Prostate gland (tissue), 2 donors: ENCODE results near the gene MED15. TPM values are rescaled to one million over a fixed set of nuclear protein-coding genes. Genes with fewer than 3 reads are reported as not detected.

Experiments used
- DNase-seq: peaks from one replicate; pipeline ENCODE4 v3.0.0-alpha.2; 2019; ENCODE audit warnings: low spot score
- H3K27ac ChIP-seq, 2 donors: fragments of 200-600 bp; sonication (generic); 2 replicates each; pipeline ENCODE4 v1.5.1; 2017 to 2019
- H3K27me3 ChIP-seq: fragments of 200-600 bp; sonication (generic); replicated peaks from 2 replicates; pipeline ENCODE4 v1.5.1; 2019; ENCODE audit not compliant: insufficient read depth
- H3K36me3 ChIP-seq, 2 donors: fragments of 200-600 bp; sonication (generic); 1 replicate in 1 of 2; 2 replicates in 1 of 2; pipeline versions ENCODE4 v1.5.1 to v1.8.1; 2017 to 2019
- H3K4me1 ChIP-seq: fragments of 200-600 bp; sonication (generic); replicated peaks from 2 replicates; pipeline ENCODE4 v1.5.1; 2019
- H3K4me3 ChIP-seq, 2 donors: fragments of 200-600 bp; sonication (generic); 2 replicates each; pipeline ENCODE4 v1.5.1; 2017 to 2019
- H3K9me3 ChIP-seq: fragments of 200-600 bp; sonication (generic); 2 replicates; pipeline ENCODE4 v1.5.1; 2017
- CTCF ChIP-seq, 4 experiments: fragments of 200-600 bp in 2 of 4; fragments of 450-650 bp in 2 of 4; sonication (generic) in 2 of 4; IDR thresholded peaks; 1 replicate in 3 of 4; 2 replicates in 1 of 4; pipeline ENCODE4 v1.5.1; 2016 to 2019; ENCODE audit warnings: antibody characterized with exemption in 4 of 4, mild to moderate bottlenecking in 2 of 4, moderate library complexity in 2 of 4
- POLR2A ChIP-seq: fragments of 450-650 bp; IDR thresholded peaks from one replicate; pipeline ENCODE4 v1.6.1; 2016; ENCODE audit warnings: antibody characterized with exemption, mild to moderate bottlenecking
- POLR2AphosphoS5 ChIP-seq: sonication (generic); formaldehyde crosslinking; IDR thresholded peaks from one replicate; pipeline ENCODE4 v1.6.1; 2017; ENCODE audit warnings: antibody characterized with exemption
- WGBS: methylation state at CpG from one replicate; pipeline ENCODE4 v1.1.5; 2018; 5-methylcytosine and 5-hydroxymethylcytosine counted together
- intact Hi-C: fragments of 100-400 bp; cut with DNase I; formaldehyde crosslinking; loops from one replicate; pipeline ENCODE4 v1.14.2; 2022
- total RNA-seq, 2 donors: library from RNA; depleted of rRNA; stranded (reverse); fragments of >200 nt; gene quantifications; one replicate each; pipeline ENCODE4 v1.1.0, GENCODE V29; 2016

Gene MED15
- total RNA-seq, 2 donors from 2014 or later: 43.2 to 87.1 TPM

- no peak for DNase-seq
- intact Hi-C loops: no loop called here
- 83% methylated on average over 11 of the region's 11 CpGs for WGBS
- H3K36me3 ChIP-seq: no peaks in the 10 kb centered on the region
- H3K4me3 ChIP-seq: no peak overlapping the region
- no peak for TF ChIP-seq POLR2A
- no peak for TF ChIP-seq POLR2AphosphoS5
- no peak for TF ChIP-seq CTCF (IDR thresholded peaks at IDR 0.05)
- no peaks in the 10 kb centered on the region for H3K9me3 ChIP-seq
- H3K27me3 ChIP-seq: no peaks in the 10 kb centered on the region
- H3K4me1 ChIP-seq: no peaks in the 10 kb centered on the region
- H3K27ac ChIP-seq: no peak overlapping the region
Measured at GRCh38 chr22:20522134-20523004, 15.0 kb downstream of the MED15 start.

GRCh38 chr22:20523086-20523983, 15.9 kb downstream of the MED15 start:
- Histone ChIP-seq H3K4me1 (no peaks in the 10 kb centered on the region), H3K4me3 (no peak overlapping the region), H3K27me3 (no peaks in the 10 kb centered on the region), H3K27ac (no peak overlapping the region), H3K9me3 (no peaks in the 10 kb centered on the region), H3K36me3 (peaks cover 0 to 2% of the 10 kb centered on the region in 2 donors)
- WGBS: 54% methylated on average over 7 of the region's 7 CpGs
- TF ChIP-seq CTCF (IDR thresholded peaks at IDR 0.05): no peak
- intact Hi-C loops: no loop called here
- DNase-seq: no peak

GRCh38 chr22:20524004-20524481, 16.6 kb downstream of the MED15 start:
- no peaks in the 10 kb centered on the region for H3K9me3 ChIP-seq
- no peaks in the 10 kb centered on the region for H3K27me3 ChIP-seq
- 9% methylated on average over 1 of the region's 1 CpG for WGBS
- TF ChIP-seq POLR2A (no peak), POLR2AphosphoS5 (no peak), CTCF (IDR thresholded peaks at IDR 0.05) (no peak)
- no peaks in the 10 kb centered on the region for H3K4me1 ChIP-seq
- intact Hi-C loops: no loop called here
- DNase-seq: no peak
- no peak overlapping the region for H3K27ac ChIP-seq
- H3K36me3 ChIP-seq: peaks cover 0 to 4% of the 10 kb centered on the region in 2 donors
- no peak overlapping the region for H3K4me3 ChIP-seq

GRCh38 chr22:20525048-20525447, 17.6 kb downstream of the MED15 start:
- H3K4me3 ChIP-seq: no peak overlapping the region
- intact Hi-C loops: no loop called here
- no peaks in the 10 kb centered on the region for H3K27me3 ChIP-seq
- no peaks in the 10 kb centered on the region for H3K9me3 ChIP-seq
- H3K4me1 ChIP-seq: peaks cover under 1% of the 10 kb centered on the region
- H3K27ac ChIP-seq: no peak overlapping the region
- no peak for DNase-seq
- 99% methylated on average over 7 of the region's 7 CpGs for WGBS
- peaks cover 0 to 4% of the 10 kb centered on the region in 2 donors for H3K36me3 ChIP-seq
- TF ChIP-seq CTCF (IDR thresholded peaks at IDR 0.05) (no peak), POLR2A (no peak), POLR2AphosphoS5 (no peak)
